HG03442 (cell line): Measurements from ENCODE around the gene MYOCOS.
"Not testable (repeated sequence)": the region's sequence is repeated elsewhere in the genome, so short reads cannot be mapped to it uniquely, and the experiment has no call there.

Experiments
- ATAC-seq: cut with Tn5 transposase; IDR thresholded peaks from one replicate; pipeline ENCODE4 v1.9.1; 2021; ENCODE audit warnings: mild to moderate bottlenecking, moderate library complexity; ENCODE audit not compliant: unreplicated experiment

Gene MYOCOS

GRCh38 chr1:171622152-171622462 is at the start of gene MYOCOS:
Gene MYOCOS (plus strand): TSS chr1:171622243. CDS start chr1:171623884, 1,641 bp downstream.
- ATAC-seq = no peak

- ATAC-seq = no peak
Observed at GRCh38 chr1:171576144-171576543, 45.9 kb upstream of the MYOCOS start.

GRCh38 chr1:171581226-171581625 is 40.8 kb upstream of the MYOCOS start:
- no peak for ATAC-seq

- ATAC-seq = no peak
Observed at GRCh38 chr1:171581766-171582165, 40.3 kb upstream of the MYOCOS start.

GRCh38 chr1:171582589-171582988 is 39.5 kb upstream of the MYOCOS start:
- ATAC-seq = no peak

GRCh38 chr1:171583591-171584201 is 38.3 kb upstream of the MYOCOS start:
- ATAC-seq = no peak

GRCh38 chr1:171585715-171586114 is 36.3 kb upstream of the MYOCOS start:
- no peak for ATAC-seq

- ATAC-seq = no peak
Observed at GRCh38 chr1:171588230-171588629, 33.8 kb upstream of the MYOCOS start.

GRCh38 chr1:171590022-171590421 is 32.0 kb upstream of the MYOCOS start:
- no peak for ATAC-seq

GRCh38 chr1:171595324-171595723 is 26.7 kb upstream of the MYOCOS start:
- no peak for ATAC-seq

- no peak for ATAC-seq
Observed at GRCh38 chr1:171596119-171596518, 25.9 kb upstream of the MYOCOS start.

GRCh38 chr1:171596705-171597104 is 25.3 kb upstream of the MYOCOS start:
- no peak for ATAC-seq

- no peak for ATAC-seq
Observed at GRCh38 chr1:171597203-171597602, 24.8 kb upstream of the MYOCOS start.

- not testable (repeated sequence) for ATAC-seq
Observed at GRCh38 chr1:171600310-171600709, 21.7 kb upstream of the MYOCOS start.

- no peak for ATAC-seq
Observed at GRCh38 chr1:171600862-171601261, 21.2 kb upstream of the MYOCOS start.

GRCh38 chr1:171603042-171603441 is 19.0 kb upstream of the MYOCOS start:
- ATAC-seq = not testable (repeated sequence)

GRCh38 chr1:171606402-171606941 is 15.6 kb upstream of the MYOCOS start:
- ATAC-seq = no peak

GRCh38 chr1:171610385-171610784 is 11.7 kb upstream of the MYOCOS start:
- no peak for ATAC-seq

- ATAC-seq = no peak
Observed at GRCh38 chr1:171611306-171611705, 10.7 kb upstream of the MYOCOS start.

GRCh38 chr1:171613282-171613681 is 8.8 kb upstream of the MYOCOS start:
- ATAC-seq = no peak

GRCh38 chr1:171615122-171615906 is 6.7 kb upstream of the MYOCOS start:
- peak; percentile 34 for ATAC-seq

GRCh38 chr1:171616586-171616985 is 5.5 kb upstream of the MYOCOS start:
- no peak for ATAC-seq
